Choroid plexus epithelial cell (primary cell): Measurements from ENCODE around the gene RERE.

Source experiments
- DNase-seq: peaks from one replicate; pipeline ENCODE4 v3.0.0-alpha.2; 2010; ENCODE audit warnings: low read depth
- H3K4me3 ChIP-seq: 2 replicates; pipeline ENCODE4 v1.5.1; 2011; ENCODE audit warnings: low read depth, mild to moderate bottlenecking, control low read depth, low read length, moderate library complexity
- TF ChIP-seq, protein P1 (sequence below): conservative IDR thresholded peaks from 2 replicates; pipeline ENCODE4 v1.5.1; 2011; ENCODE audit warnings: low read depth, mild to moderate bottlenecking, control low read depth, inconsistent platforms, low read length, moderate library complexity

Gene RERE

DNA sequence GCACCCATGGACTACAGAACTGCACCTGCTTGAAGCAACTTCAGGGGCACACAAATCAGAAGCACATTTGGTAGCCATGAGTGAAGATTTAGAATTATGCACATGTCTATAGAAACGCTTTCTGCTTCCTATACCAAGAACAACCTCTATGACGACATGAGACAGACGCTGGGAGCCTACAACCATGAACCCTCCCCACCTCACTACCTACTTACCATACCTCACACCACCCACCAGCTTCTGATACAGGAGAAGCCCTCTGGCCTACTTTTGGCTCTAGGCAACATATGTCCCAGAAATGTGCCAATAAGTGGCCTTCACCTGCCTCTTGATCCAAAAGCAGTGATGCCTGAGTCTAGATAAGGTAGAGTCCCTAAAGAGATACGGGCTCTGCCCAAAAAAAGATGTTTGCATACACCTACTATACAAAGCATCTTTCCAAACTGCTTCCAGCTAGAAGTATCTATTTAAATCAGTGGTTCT, 441.0 kb downstream of the RERE start:
- no peak for DNase-seq
- H3K4me3 ChIP-seq: no peak overlapping the region
- TF ChIP-seq, protein P1, sequence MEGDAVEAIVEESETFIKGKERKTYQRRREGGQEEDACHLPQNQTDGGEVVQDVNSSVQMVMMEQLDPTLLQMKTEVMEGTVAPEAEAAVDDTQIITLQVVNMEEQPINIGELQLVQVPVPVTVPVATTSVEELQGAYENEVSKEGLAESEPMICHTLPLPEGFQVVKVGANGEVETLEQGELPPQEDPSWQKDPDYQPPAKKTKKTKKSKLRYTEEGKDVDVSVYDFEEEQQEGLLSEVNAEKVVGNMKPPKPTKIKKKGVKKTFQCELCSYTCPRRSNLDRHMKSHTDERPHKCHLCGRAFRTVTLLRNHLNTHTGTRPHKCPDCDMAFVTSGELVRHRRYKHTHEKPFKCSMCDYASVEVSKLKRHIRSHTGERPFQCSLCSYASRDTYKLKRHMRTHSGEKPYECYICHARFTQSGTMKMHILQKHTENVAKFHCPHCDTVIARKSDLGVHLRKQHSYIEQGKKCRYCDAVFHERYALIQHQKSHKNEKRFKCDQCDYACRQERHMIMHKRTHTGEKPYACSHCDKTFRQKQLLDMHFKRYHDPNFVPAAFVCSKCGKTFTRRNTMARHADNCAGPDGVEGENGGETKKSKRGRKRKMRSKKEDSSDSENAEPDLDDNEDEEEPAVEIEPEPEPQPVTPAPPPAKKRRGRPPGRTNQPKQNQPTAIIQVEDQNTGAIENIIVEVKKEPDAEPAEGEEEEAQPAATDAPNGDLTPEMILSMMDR: no peak

DNA sequence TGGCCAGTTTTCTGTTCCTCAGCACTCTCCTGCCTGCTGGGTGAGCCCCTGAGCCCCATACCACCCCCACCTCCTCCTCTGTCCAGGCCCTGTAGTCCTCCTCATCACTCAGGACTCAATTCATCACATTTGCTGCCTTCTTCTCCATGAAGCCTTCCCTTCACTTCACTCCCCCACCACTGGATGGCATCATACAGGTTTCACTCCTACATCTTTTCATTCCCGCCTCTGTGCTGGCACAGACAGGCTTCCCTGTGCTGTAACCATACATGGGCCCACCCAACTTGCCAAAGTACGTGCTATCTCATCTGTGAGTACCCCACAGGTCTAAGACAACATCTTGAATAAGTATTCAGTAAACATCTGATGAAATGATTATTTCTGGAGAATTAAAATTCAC, 442.6 kb downstream of the RERE start:
- peak; percentile 63 for DNase-seq
- no peak overlapping the region for H3K4me3 ChIP-seq
- TF ChIP-seq, protein P1: peak; percentile 69

DNA sequence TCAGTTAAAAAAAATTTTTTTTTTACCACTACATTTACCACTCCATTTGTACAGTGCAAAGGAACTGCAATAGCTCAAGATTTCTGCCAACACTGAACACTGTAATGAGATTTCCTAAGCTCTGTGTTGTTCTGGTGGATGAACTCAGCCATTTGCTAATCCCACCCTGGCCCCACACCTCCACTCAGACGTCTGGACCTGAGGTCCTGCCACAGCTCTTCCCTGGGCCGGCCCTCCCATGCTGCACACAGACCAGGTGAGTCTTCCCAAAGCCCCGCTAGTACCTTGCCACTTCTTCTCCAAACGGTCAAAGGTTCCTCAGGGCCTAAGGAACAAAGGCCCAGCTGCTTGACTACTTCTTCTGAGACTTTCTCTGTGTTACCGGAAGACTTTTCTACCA, 443.1 kb downstream of the RERE start:
- no peak for DNase-seq
- H3K4me3 ChIP-seq: no peak overlapping the region
- TF ChIP-seq, protein P1: no peak

- DNase-seq: peak; percentile 79
- H3K4me3 ChIP-seq: no peak overlapping the region
- TF ChIP-seq, protein P1: no peak
Measured at GRCh38 chr1:8373581-8374241, 443.7 kb downstream of the RERE start.

GRCh38 chr1:8373125-8373524, 444.3 kb downstream of the RERE start:
- TF ChIP-seq, protein P1: no peak
- H3K4me3 ChIP-seq: no peak overlapping the region
- no peak for DNase-seq

DNA sequence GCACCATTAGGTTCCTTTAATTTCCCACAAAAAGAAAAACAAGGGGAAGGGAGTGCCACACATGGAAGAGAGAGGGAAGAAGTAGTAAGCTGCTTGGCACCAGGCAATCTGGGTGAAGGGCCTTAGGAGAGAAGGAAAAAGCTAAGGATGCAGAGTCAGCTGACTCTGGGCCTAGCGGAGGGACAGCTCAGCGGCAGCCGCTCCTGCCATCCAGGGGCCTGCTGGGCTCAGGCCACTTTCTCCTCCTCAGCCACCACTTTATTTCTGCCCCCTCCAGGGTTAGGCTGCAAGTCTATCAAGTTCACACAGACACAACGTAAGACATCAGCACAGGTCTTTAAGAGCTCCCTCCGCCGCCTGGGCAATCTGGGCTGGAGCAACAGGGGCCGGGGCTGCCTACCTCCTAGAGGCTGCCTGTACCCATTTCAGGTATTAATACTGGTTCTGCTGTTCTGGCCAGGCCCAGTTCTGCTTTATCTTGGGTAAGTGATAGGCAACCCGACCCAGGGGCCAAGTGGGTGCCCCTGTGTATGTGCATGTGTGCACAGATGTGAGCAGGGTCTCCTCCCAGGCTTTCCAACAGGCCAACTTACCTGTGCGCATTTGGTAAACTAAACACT, 446.0 kb downstream of the RERE start:
- H3K4me3 ChIP-seq: no peak overlapping the region
- TF ChIP-seq, protein P1: no peak
- no peak for DNase-seq

DNA sequence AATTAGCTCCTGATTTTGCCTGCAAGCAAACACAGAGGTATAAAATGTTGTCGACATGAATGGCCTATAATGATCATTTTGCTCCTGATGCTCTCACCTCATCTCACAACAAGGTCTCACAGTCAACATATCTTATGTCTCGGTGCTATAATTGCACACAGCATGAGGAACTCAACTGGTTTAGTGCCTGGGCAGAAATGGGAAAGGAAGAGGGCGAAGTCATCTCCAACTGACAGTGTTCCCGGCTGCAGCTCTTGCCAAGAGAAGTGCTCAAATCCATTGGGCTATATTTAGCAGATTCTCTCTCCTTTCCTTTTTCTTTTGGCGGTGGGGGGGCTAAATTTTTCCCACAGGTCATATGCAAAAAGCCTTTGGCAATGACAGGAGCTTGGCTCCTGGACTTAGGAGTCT, 446.5 kb downstream of the RERE start:
- TF ChIP-seq, protein P1: no peak
- H3K4me3 ChIP-seq: no peak overlapping the region
- DNase-seq: no peak
